ENCODE measurements around the gene TTLL10.
"Not testable (repeated sequence)": the region's sequence is repeated elsewhere in the genome, so short reads cannot be mapped to it uniquely, and the experiment has no call there.

TTLL10 gene

DNA sequence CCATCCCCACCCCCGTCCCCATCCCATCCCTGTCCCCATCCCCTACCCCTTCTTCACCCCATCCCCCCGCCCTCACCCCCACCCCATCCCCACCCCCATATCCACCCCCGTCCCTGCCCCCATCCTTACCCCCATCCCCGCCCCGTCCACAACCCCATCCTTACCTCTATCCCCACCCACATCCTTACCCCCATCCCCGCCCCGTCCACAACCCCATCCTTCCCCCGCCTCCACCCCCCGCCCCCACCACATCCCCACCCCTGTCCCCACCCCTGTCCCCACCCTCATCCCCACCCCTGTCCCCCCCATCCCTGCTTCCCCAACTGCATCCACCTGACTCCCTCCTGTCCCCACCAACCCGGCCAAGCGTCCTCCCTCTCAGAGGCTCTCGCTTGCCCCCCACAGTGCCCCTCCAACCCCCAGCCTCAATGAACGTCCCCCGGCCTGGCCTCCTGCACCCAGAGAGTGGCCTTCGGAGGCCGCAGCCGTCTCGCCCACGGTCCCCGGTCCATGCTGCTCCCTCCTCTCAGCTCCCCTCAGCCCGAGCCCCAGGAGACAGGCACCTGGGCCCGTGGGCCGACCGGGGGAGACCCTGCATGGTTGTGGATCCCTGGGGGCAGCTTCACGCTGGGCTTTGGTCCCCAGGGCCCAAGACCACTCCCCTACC, 32.3 kb upstream of the TTLL10 start:
- DNase-seq (ENCODE audit: low read depth in 3 of 3, low spot score in 1 of 3) = no peak

DNA sequence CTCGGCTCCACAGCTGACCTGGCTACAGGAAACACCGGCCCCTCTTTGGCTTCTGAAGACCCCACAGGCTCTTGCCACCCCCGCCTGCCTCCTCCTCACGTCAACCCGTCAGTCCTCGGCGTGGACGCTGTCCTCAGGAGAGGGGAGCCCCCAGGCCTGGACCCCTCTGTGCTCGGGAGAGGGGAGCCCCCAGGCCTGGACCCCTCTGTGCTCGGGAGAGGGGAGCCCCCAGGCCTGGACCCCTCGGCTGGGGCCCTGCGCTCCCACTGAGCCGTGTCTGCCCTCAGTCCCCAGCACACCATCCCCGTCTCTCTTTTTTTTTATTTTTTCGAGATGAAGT, 31.8 kb upstream of the TTLL10 start:
- DNase-seq (ENCODE audit: low read depth in 3 of 3, low spot score in 1 of 3) = no peak

DNA sequence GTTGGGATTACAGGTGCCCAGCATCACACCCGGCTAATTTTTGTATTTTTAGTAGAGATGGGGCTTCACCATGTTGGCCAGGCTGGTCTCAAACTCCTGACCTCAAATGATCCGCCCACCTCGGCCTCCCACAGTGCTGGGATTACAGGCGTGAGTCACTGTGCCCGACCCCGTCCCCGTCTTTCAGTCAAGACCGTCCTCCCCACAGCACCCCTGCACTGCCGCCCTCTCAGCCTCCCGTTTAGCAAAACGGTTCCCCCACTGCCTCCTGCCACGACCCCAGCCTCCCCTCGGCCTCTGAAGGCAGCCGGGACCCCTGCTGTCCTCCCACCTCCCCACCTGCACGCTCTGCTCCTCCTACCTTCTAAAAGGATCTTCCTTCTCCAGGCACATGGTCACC, 31.3 kb upstream of the TTLL10 start:
- DNase-seq (ENCODE audit: low read depth in 3 of 3, low spot score in 1 of 3) = not testable (repeated sequence)

DNA sequence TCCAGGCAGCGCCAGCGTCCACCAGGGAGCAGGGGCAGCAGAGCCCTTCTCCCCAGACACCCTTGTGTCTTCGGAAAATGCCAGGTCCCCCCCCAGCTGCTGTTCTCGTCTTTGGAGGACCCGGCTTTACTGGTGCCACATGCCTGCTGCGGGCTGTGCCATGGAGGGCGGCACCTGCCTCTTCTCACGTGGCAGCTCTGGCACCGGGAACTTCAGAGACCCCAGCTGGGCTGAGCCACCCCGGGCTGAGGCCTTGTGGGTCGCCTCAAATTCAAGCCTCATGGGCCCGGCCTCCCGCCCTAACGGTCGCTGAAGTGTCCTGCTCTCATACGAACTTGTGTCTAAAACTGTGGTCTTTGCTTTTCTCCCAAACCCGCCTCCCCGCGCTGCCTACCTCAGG, 30.8 kb upstream of the TTLL10 start:
- DNase-seq (ENCODE audit: low read depth in 3 of 3, low spot score in 1 of 3) = no peak

DNA sequence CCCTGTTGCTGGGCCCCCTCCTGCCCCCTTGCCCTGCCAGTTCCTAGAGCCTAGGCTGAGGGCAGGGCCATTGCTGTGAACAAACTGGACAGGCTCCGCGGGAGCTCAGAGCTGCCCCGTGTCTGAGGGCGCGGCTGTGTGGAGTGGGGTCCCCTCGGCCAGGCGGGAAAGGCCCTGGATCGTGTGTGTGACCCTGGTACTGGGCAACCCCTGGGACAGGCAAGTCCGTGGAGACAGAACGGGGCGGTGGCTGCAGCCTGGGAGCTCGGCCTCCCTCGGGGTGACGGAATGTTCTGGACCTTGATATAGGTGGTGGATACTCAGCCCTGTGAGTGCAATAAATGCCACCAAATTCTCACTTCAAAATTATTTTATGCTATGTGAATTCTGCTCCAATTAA, 30.0 kb upstream of the TTLL10 start:
- no peak for DNase-seq (ENCODE audit: low read depth in 3 of 3, low spot score in 1 of 3)

DNA sequence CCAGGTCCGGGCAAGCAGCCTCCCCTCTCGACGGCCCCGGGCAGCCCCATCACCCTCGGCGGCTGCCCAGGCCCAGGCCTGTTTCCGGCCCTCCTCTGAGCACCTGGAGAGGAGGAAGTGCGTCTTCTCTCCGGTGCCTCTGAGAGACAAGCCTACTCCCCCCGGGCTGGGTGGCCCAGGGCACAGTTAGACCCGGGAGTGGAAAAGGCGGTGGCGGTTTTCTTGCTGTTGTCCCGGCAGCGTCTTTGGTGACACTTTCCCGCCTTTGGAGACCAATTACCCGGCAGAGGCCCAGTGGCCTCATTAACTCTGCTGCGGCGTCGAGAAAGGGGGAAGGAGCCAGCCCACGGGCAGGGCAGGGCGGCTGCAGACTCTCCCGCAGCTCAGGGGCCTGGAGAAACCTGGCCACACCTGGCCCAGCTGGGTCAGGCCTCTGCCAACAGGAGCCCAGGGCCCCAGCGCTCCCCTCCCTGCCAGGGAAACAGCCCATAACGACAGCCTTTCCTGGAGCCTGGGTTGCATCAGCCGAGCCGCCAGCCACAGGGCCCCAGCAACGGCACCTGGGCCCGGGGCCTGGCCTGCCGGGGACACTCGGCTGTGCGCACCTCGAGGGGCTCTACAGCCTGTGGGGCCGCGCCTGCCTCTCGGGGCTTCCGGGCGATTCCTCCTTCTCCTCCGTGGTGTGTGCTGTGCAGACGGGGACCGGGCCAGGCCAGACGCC, 29.4 kb upstream of the TTLL10 start:
- DNase-seq (ENCODE audit: low read depth in 3 of 3, low spot score in 1 of 3) = peak; percentile 32 to 38 (median 33)

DNA sequence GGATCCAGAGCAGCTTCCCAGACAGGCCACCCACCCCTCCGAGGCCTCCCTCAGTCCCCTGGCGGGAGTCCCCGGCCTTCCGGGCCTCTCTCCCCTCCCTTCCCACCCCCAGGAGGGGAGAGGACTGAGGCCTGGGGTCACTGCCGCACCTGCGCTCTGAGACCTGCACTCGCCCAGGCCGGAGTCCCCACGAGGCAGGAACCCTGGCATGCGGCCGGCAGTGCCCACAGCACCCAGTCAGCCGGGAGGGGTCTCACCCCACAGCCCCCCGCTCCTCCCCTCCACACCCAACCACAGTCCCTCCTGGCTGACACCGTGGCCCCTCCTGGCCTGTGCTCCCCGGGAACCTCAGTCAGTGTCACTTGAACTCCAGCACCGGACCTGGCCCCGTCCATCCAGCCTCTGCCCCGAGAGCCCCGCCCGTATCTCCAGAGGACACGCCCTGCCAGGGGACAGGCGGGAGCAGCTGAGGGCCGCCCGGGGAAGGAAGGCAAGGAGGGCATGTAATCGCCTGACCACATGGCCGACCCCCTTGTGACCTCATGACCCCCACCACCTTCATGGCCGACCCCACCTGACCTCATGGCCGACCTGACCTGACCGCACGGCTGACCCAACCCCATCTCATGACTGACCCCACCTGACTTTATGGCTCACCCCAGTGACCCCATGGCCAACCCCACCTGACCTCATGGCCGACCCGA, 28.7 kb upstream of the TTLL10 start:
- no peak for DNase-seq (ENCODE audit: low read depth in 3 of 3, low spot score in 1 of 3)

DNA sequence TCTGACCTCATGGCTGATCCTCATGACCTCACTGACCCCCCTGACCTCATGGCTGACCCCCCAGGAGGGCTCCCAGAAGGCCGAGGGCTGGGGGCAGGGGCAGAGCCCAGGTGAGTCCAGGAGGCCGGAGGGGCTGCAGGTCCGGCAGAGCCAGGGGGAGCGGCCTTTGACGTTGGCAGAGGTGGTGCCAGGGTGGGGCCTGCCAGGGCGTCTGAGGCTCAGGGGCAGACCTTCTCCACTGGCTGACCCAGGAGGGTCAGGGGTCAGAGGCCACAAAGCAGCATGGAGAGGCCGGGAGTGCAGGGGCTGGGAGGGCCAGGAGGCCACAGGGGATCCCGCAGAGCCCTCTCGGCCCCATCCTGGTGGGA, 28.1 kb upstream of the TTLL10 start:
- DNase-seq (ENCODE audit: low read depth in 3 of 3, low spot score in 1 of 3) = no peak

DNA sequence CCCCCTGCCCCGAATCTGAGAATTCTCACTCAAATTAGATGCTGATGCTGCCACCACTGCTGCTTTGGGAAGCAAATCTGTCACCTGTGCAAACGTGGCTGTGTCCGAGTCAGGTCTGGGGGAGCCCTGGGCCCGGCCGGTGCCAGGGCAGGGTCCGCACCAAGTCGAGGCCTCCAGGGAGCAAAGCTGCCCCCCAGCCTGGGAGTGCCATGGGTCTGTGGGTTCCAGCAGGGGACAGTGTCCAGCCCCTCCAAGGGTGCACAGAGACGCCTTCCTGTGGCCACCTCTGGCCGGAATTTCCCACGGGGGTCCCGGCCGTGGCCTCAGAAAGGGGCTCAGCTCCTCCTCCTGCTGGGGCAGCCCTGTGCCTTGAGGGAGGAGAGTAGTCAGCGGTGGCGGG, 27.7 kb upstream of the TTLL10 start:
- no peak for DNase-seq (ENCODE audit: low read depth in 3 of 3, low spot score in 1 of 3)

DNA sequence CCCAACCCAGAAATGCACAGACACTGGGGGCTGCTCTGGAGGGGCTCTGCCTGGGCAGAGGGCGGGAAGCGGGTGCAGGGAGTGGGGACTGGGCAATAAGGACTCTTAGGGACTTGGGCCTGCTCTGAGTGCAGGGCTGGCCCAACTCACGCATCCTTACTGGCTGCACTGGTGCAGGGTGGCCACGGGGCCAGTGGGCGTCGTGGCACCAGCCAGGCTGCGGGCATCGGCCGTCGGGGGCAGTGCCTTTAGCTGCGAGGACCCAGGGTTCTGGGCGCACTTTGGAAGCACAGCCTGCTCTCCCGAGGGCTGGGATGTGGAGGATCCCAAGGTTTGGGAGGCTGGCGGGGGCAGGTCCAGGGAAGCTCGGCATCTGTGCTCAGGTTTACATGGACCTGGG, 27.1 kb upstream of the TTLL10 start:
- DNase-seq (ENCODE audit: low read depth in 3 of 3, low spot score in 1 of 3) = no peak

DNA sequence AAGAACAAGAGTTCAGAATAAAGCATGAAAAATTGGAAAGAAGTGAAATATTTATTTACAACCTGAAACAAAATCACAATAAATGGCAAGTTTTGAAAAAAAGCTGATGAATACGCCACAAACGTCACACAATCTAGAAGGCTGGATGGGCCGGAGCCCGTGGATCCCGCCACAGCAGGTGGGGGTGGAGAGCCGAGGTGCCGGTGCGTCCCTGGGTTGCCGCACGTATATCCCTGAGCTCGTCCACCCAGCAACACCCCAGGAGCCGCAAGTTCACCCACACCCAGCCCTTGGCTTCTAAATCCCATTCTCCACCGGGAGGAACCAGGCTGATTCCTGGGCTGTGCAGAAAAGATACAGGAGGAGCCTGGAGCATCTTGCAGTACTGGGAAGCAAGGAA, 25.6 kb upstream of the TTLL10 start:
- no peak for DNase-seq (ENCODE audit: low read depth in 3 of 3, low spot score in 1 of 3)

DNA sequence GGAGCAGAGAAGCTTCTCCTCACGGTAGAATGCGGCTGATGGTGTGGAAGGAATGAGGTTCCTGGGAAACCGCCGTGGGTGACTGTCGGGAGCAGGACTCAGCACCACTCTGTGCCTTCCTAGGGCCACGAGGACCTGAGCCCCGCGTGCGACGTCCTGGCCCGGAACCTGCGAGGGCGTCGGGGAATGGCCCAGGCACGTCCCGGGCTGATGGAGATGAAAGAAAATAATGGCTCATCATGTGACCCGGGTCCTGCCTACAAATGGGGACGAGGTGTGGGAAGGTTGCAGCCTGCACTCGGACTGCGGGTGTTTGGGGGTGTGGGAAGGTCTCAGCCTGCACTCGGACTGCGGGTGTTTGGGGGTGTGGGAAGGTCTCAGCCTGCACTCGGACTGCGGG, 25.1 kb upstream of the TTLL10 start:
- DNase-seq (ENCODE audit: low read depth in 3 of 3, low spot score in 1 of 3) = no peak

DNA sequence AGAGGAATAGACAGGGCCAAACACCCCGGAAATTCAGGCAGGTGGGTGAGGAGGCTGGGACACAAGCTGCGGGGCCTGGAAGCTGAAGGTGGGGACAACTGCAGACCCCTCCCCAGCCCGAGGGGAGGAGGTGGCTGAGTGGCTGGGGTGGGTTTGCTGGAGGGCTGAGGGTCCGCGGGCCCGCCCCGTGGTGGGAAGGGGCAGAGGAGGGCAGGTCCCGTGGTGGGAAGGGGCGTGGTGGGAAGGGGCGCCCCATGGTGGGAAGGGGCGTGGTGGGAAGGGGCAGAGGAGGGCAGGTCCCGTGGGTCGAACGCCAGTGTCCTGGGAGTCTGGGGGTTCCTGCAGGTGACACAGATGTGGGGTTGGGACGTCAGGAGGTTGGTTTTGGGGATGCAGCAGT, 24.3 kb upstream of the TTLL10 start:
- no peak for DNase-seq (ENCODE audit: low read depth in 3 of 3, low spot score in 1 of 3)

DNA sequence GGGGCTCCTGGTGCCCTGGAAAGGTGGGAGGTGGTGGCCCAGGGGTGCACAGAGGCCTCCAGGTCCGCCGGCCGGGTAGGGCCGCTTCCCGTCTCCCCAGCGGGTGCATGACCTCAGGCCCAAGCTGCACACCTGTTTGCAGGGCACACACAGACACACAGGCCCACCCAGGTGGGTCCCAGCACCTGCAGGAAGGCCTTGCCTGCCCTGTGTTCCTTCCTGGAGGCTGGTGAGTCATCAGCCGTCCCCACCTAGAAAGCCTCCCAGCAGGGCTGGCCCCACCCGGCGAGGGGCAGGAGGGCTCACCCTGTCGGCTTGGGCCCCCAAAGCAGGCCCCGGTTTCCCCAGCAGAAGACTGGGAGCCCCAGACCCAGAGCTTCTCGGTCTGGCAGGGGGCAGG, 23.6 kb upstream of the TTLL10 start:
- no peak for DNase-seq (ENCODE audit: low read depth in 3 of 3, low spot score in 1 of 3)

DNA sequence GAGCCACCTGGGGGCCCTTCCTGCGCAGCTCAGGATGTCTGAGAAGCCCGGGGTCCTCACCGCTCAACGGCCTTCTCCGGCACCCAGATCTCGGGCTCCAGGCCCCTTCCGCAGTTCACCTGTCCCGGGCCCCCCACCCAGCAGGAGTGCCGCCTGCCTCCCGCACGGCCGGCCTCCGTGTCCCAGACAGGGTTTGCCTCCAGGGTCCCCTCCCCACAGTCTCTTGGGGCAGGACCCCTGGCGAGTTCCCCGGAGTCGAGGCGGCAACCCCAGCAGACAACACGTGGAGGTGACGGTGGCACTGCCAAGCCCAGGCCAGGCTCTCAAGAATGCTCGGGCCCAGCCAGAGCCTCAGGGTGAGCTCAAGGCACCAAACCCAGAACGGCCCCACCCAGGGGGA, 22.4 kb upstream of the TTLL10 start:
- DNase-seq (ENCODE audit: low read depth in 3 of 3, low spot score in 1 of 3) = no peak

DNA sequence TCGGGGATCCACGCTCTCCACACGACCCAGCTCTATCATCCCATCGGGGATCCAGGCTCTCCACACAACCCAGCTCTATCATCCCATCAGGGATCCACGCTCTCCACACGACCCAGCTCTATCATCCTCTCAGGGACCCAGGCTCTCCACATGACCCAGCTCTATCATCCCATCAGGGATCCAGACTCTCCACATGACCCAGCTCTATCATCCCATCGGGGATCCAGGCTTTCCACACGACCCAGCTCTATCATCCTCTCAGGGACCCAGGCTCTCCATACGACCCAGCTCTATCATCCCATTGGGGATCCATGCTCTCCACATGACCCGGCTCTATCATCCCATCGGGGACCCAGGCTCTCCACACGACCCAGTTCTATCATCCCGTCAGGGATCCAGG, 21.2 kb upstream of the TTLL10 start:
- DNase-seq (ENCODE audit: low read depth in 3 of 3, low spot score in 1 of 3) = not testable (repeated sequence)

DNA sequence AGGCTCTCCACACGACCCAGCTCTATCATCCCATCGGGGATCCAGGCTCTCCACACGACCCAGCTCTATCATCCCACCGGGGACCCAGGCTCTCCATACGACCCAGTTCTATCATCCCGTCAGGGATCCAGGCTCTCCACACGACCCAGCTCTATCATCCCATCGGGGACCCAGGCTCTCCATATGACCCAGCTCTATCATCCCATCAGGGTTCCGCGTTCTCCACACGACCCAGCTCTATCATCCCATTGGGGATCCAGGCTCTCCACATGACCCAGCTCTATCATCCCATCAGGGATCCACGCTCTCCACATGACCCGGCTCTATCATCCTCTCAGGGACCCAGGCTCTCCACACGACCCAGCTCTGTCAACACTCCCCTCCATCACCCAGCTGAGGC, 20.5 kb upstream of the TTLL10 start:
- not testable (repeated sequence) for DNase-seq (ENCODE audit: low read depth in 3 of 3, low spot score in 1 of 3)

DNA sequence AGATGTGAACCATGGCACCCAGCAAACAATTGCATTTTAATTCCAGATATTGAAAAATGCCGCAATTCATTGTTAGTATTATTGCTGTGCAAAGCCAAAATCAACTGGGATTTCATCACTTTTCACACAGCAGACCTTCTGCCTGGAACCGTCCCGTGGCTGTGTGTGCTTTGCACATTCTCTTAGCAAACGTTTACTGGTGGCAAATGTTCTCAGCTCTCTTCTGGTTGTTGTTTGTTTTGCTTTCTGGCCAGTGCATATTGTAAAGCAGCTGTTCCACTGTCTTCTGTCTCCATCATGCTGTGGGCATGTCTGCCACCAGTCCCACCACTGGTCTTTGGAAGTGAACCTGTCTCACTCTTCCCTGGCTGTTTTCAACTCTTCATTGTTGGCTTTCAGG, 19.8 kb upstream of the TTLL10 start:
- no peak for DNase-seq (ENCODE audit: low read depth in 3 of 3, low spot score in 1 of 3)

DNA sequence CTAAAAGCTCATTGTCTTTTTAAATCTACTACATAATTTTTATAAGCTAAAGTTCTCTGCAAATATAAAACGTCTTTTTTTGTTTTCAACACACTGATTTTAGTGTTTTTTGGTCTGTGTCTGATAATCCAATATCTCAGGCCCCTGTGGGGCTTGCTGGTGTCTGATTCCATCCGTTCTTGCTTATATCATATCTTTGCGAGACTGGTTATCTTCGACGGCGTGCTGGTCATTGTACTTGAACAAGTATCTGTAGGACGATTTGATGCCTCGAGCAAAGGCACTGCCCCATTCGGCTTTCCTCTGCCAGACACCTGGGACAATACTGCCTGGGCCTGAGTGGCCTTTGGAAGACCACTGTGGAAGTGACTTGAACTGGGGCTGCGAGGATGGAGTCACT, 18.4 kb upstream of the TTLL10 start:
- DNase-seq (ENCODE audit: low read depth in 3 of 3, low spot score in 1 of 3) = no peak

DNA sequence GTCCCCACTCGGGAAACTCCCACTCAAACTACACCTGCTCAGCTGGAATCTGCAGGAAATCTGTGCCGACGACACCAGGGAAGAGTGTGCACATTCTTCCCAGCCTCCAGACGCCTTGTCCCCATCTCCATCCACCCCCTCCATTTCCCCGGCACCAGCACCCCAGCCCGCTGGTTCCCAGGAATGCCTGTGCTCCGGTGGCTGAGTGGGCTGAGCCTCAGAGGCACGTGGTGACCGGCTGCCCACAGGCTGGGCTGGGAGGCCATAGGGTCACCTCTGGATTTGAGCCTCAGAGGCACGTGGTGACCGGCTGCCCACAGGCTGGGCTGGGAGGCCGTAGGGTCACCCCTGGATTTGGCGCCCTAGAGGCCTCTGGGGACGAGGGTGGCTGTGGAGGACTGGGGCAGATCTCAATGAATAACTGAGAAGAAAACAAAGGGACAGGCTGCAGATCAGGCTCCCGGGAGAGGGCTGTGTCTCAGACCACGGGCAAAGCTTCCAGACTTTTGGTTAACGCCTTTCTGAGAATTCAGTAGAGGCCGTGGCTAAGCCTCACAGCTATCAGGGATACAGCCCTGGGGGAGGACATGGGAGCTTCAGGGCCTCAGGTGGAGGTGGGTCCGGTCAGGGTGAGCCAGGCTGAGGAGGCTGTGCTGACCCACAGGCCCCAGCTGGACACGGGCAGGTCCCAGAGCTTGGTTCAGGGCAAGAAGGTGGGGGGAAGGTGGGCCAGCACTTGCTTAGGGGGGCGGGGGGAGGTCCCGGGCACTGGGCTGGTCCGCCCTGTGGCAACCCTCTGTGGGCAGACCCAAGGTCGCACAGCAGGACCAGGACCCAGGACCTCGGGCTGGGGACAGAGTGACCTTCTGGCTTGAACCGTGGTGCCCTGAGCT, 17.3 kb upstream of the TTLL10 start:
- DNase-seq (ENCODE audit: low read depth in 3 of 3, low spot score in 1 of 3) = no peak

DNA sequence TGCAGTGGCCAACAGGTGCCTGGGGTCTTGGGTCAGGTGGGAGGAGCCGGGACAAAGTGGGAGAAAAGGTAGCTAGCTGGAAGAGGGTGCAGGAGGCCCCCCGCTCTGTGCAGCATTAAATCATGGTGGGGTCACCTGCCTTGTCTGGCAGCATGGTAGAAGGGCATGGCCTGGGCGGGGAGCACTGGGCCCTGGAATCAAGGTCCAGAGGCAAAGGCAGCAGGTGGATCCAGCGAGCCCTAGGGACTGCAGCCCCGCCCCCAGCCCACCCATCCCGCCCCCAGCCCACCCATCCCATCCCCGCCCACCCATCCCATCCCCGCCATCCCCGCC, 16.7 kb upstream of the TTLL10 start:
- DNase-seq (ENCODE audit: low read depth in 3 of 3, low spot score in 1 of 3) = no peak

DNA sequence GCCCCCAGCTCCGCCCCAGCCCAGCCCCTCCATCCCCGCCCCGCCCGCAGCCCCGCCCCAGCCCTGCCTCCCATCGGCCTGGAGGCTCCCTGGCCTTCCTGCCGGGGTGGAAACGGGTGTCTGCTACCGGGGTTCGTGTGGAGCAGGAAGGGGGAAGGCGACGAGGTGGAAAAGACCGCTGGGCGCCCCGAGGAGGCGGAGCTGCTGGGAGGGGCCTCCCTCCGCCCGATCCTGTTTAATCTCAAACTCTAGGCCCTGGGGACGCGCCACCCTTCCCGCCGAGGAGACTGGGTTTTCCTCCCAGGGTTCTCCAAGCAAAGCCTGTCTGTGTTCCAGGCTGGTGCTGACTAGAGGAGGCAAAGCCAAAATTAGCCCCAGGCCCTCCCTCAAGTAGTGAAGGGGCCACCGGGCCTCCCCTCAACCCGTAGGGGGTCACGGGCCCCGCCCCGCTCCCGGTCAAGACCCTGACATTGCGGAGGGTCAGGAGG, 16.2 kb upstream of the TTLL10 start:
- peak in 2 of 3 donors; percentile 32 to 42 for DNase-seq (ENCODE audit: low read depth in 3 of 3, low spot score in 1 of 3)
